Type B pancreatic cell (in vitro differentiated cells): Measurements from ENCODE around the gene LRRC26. TPM values are rescaled to one million over a fixed set of nuclear protein-coding genes. Genes with fewer than 3 reads are reported as not detected.

Experiments used
- DNase-seq: peaks from one replicate; pipeline ENCODE4 v3.0.0; 2021; ENCODE audit warnings: mixed read lengths; ENCODE audit not compliant: unreplicated experiment; ENCODE audit errors: extremely low spot score
- H3K27ac Mint-ChIP-seq: 2 replicates; pipeline ENCODE4 v1.8.0; 2021; ENCODE audit warnings: mild to moderate bottlenecking, mixed read lengths
- H3K27me3 Mint-ChIP-seq: 2 replicates; pipeline ENCODE4 v1.8.0; 2021; ENCODE audit warnings: mixed read lengths
- H3K36me3 Mint-ChIP-seq: 2 replicates; pipeline ENCODE4 v1.8.0; 2021; ENCODE audit warnings: mixed read lengths
- H3K4me1 Mint-ChIP-seq: one replicate; pipeline ENCODE4 v1.8.0; 2021; ENCODE audit warnings: mixed read lengths; ENCODE audit not compliant: unreplicated experiment
- H3K4me3 Mint-ChIP-seq: 2 replicates; pipeline ENCODE4 v1.8.0; 2021; ENCODE audit warnings: mild to moderate bottlenecking, mixed read lengths
- H3K9me3 Mint-ChIP-seq: 2 replicates; pipeline ENCODE4 v1.8.0; 2021; ENCODE audit warnings: mixed read lengths
- CTCF ChIP-seq: fragments of 200-600 bp; sonication (generic); conservative IDR thresholded peaks from 2 replicates; pipeline ENCODE4 v1.5.0; 2021; ENCODE audit warnings: antibody characterized with exemption, mild to moderate bottlenecking
- total RNA-seq: library from RNA; stranded (reverse); gene quantifications from 2 replicates; pipeline ENCODE4 v1.2.1, GENCODE V29; 2021; ENCODE audit warnings: low replicate concordance

The LRRC26 gene
- total RNA-seq, 1 donor from 2014 or later, result 0.77 TPM

- peaks cover 7% of the 10 kb centered on the region for H3K4me1 Mint-ChIP-seq
- no peak overlapping the region for H3K4me3 Mint-ChIP-seq
- no peak for DNase-seq
- no peak overlapping the region for H3K27ac Mint-ChIP-seq
- peaks cover 6% of the 10 kb centered on the region for H3K36me3 Mint-ChIP-seq
- no peaks in the 10 kb centered on the region for H3K27me3 Mint-ChIP-seq
- no peak for TF ChIP-seq CTCF
- H3K9me3 Mint-ChIP-seq, result no peaks in the 10 kb centered on the region
Observed at GRCh38 chr9:137211532-137211931, 41.7 kb upstream of the LRRC26 start.

- H3K36me3 Mint-ChIP-seq, result peaks cover 6% of the 10 kb centered on the region
- H3K27ac Mint-ChIP-seq, result peak overlapping the region; percentile 86
- peaks cover 24% of the 10 kb centered on the region for H3K4me1 Mint-ChIP-seq
- peak overlapping the region; percentile 94 for H3K4me3 Mint-ChIP-seq
- H3K27me3 Mint-ChIP-seq, result no peaks in the 10 kb centered on the region
- no peak for DNase-seq
- no peaks in the 10 kb centered on the region for H3K9me3 Mint-ChIP-seq
- no peak for TF ChIP-seq CTCF
Observed at GRCh38 chr9:137206602-137207001, 36.8 kb upstream of the LRRC26 start.

GRCh38 chr9:137205126-137206069 lies 35.5 kb upstream of the LRRC26 start, which contains the start of the genes NDOR1 and TMEM203:
TSS of gene NDOR1 (plus strand) at chr9:137205700. CDS start at chr9:137205778, 78 bp downstream.
TSS of gene TMEM203 (minus strand) at chr9:137205648. CDS start at chr9:137205414, 234 bp downstream.
- H3K27ac Mint-ChIP-seq, result peak within 1 kb of the TSS; percentile 91
- DNase-seq, result peak; percentile 93
- H3K4me1 Mint-ChIP-seq, result peaks cover 27% of the 10 kb centered on the region
- no peak for TF ChIP-seq CTCF
- H3K36me3 Mint-ChIP-seq, result peaks cover 6% of the 10 kb centered on the region
- no peaks in the 10 kb centered on the region for H3K9me3 Mint-ChIP-seq
- H3K27me3 Mint-ChIP-seq, result no peaks in the 10 kb centered on the region
- H3K4me3 Mint-ChIP-seq, result peak within 1 kb of the TSS; percentile 94

GRCh38 chr9:137204731-137205125 lies 34.9 kb upstream of the LRRC26 start:
- no peak for DNase-seq
- H3K36me3 Mint-ChIP-seq, result peaks cover 6% of the 10 kb centered on the region
- H3K27ac Mint-ChIP-seq, result peak overlapping the region; percentile 91
- H3K4me3 Mint-ChIP-seq, result peak overlapping the region; percentile 94
- H3K4me1 Mint-ChIP-seq, result peaks cover 27% of the 10 kb centered on the region
- no peak for TF ChIP-seq CTCF
- no peaks in the 10 kb centered on the region for H3K27me3 Mint-ChIP-seq
- no peaks in the 10 kb centered on the region for H3K9me3 Mint-ChIP-seq

GRCh38 chr9:137202966-137203365 lies 33.1 kb upstream of the LRRC26 start:
- no peak for DNase-seq
- TF ChIP-seq CTCF, result no peak
- H3K36me3 Mint-ChIP-seq, result peaks cover 6% of the 10 kb centered on the region
- no peaks in the 10 kb centered on the region for H3K9me3 Mint-ChIP-seq
- no peak overlapping the region for H3K4me3 Mint-ChIP-seq
- H3K27me3 Mint-ChIP-seq, result no peaks in the 10 kb centered on the region
- no peak overlapping the region for H3K27ac Mint-ChIP-seq
- H3K4me1 Mint-ChIP-seq, result peaks cover 27% of the 10 kb centered on the region
